ENCODE results near the gene C4orf54. TPM values are rescaled to one million over a fixed set of nuclear protein-coding genes. Genes with fewer than 3 reads are reported as not detected.
A peak's percentile ranks its signal among the peaks of the same experiment; 100 is the strongest.

The C4orf54 gene
- total RNA-seq, 1 donor, result not detected

GRCh38 chr4:99668472-99668871 is 10.8 kb upstream of the C4orf54 start:
- no peak overlapping the region for H3K4me3 ChIP-seq (ENCODE audit: low read depth, low read length)
- DNase-seq (ENCODE audit: low read depth), result no peak
- TF ChIP-seq CTCF (IDR thresholded peaks at IDR 0.05; ENCODE audit: insufficient read depth, low read length), result no peak

- TF ChIP-seq CTCF (IDR thresholded peaks at IDR 0.05; ENCODE audit: insufficient read depth, low read length), result no peak
- H3K4me3 ChIP-seq (ENCODE audit: low read depth, low read length), result no peak overlapping the region
- DNase-seq (ENCODE audit: low read depth), result no peak
These were observed 8.4 kb upstream of the C4orf54 start for GRCh38 chr4:99665983-99666382.

GRCh38 chr4:99664716-99665115 is 7.1 kb upstream of the C4orf54 start:
- TF ChIP-seq CTCF (IDR thresholded peaks at IDR 0.05; ENCODE audit: insufficient read depth, low read length), result no peak
- DNase-seq (ENCODE audit: low read depth), result no peak
- no peak overlapping the region for H3K4me3 ChIP-seq (ENCODE audit: low read depth, low read length)

- TF ChIP-seq CTCF (IDR thresholded peaks at IDR 0.05; ENCODE audit: insufficient read depth, low read length), result no peak
- DNase-seq (ENCODE audit: low read depth), result no peak
- no peak overlapping the region for H3K4me3 ChIP-seq (ENCODE audit: low read depth, low read length)
These were observed 4.3 kb upstream of the C4orf54 start for GRCh38 chr4:99661907-99662306.

- no peak for DNase-seq (ENCODE audit: low read depth)
These were observed 1.0 kb upstream of the C4orf54 start for GRCh38 chr4:99658666-99659065.

GRCh38 chr4:99655308-99656081 is 2.1 kb downstream of the C4orf54 start:
- no peak for TF ChIP-seq CTCF (IDR thresholded peaks at IDR 0.05; ENCODE audit: insufficient read depth, low read length)
- H3K4me3 ChIP-seq (ENCODE audit: low read depth, low read length), result no peak overlapping the region
- peak; percentile 60 for DNase-seq (ENCODE audit: low read depth)

More at GRCh38 chr4:99658666-99659065, 1.0 kb upstream of the C4orf54 start:
- no peak for TF ChIP-seq CTCF (IDR thresholded peaks at IDR 0.05; ENCODE audit: insufficient read depth, low read length)
- no peak overlapping the region for H3K4me3 ChIP-seq (ENCODE audit: low read depth, low read length)

GRCh38 chr4:99654361-99654761 is 3.3 kb downstream of the C4orf54 start:
- no peak for TF ChIP-seq CTCF (IDR thresholded peaks at IDR 0.05; ENCODE audit: insufficient read depth, low read length)
- no peak overlapping the region for H3K4me3 ChIP-seq (ENCODE audit: low read depth, low read length)
- no peak for DNase-seq (ENCODE audit: low read depth)

Measured in fibroblast of the aortic adventitia (primary cell).